NCI-H1417 treated with DMSO at 0.1 percent for 48 hours (cell line): ENCODE data around the gene JAG2.

Experiments used
- DNase-seq: peaks from one replicate; lab custom pipeline; 2025; lab: John Stamatoyannopoulos, UW

JAG2 gene

GRCh38 chr14:105165134-105165704 is 3.4 kb downstream of the JAG2 start:
- peak; percentile 47 for DNase-seq

- no peak for DNase-seq
These were observed 5.4 kb downstream of the JAG2 start for GRCh38 chr14:105163040-105163742.

GRCh38 chr14:105162669-105162979 is 6.0 kb downstream of the JAG2 start:
- DNase-seq, result no peak

- no peak for DNase-seq
These were observed 6.5 kb downstream of the JAG2 start for GRCh38 chr14:105161964-105162668.

- DNase-seq, result peak; percentile 38
These were observed 7.3 kb downstream of the JAG2 start for GRCh38 chr14:105161309-105161708.

- no peak for DNase-seq
These were observed 7.8 kb downstream of the JAG2 start for GRCh38 chr14:105160776-105161175.

- no peak for DNase-seq
These were observed 9.2 kb downstream of the JAG2 start for GRCh38 chr14:105159344-105159743.

GRCh38 chr14:105158794-105159193 is 9.8 kb downstream of the JAG2 start:
- DNase-seq, result no peak

GRCh38 chr14:105157872-105158271 is 10.7 kb downstream of the JAG2 start:
- DNase-seq, result no peak

- DNase-seq, result no peak
These were observed 11.9 kb downstream of the JAG2 start for GRCh38 chr14:105156414-105157375.

- no peak for DNase-seq
These were observed 12.7 kb downstream of the JAG2 start for GRCh38 chr14:105155681-105156413.

- peak; percentile 78 for DNase-seq
These were observed 13.4 kb downstream of the JAG2 start for GRCh38 chr14:105155071-105155651.

- DNase-seq, result no peak
These were observed 14.1 kb downstream of the JAG2 start for GRCh38 chr14:105154476-105154871.

GRCh38 chr14:105153739-105154475 is 14.7 kb downstream of the JAG2 start:
- no peak for DNase-seq

GRCh38 chr14:105153331-105153731 is 15.2 kb downstream of the JAG2 start:
- no peak for DNase-seq

GRCh38 chr14:105152794-105153241 is 15.8 kb downstream of the JAG2 start:
- no peak for DNase-seq

- DNase-seq, result no peak
These were observed 16.5 kb downstream of the JAG2 start for GRCh38 chr14:105151838-105152793.

GRCh38 chr14:105151084-105151837 is 17.3 kb downstream of the JAG2 start:
- DNase-seq, result no peak
